Stimulated activated CD4-positive, alpha-beta T cell treated with anti-CD3 and anti-CD28 coated beads, Interleukin-2, amount 100 ng/mL, for 24 hours (primary cell): ENCODE measurements around the gene FTSJ3.
"Not testable (repeated sequence)": the region's sequence is repeated elsewhere in the genome, so short reads cannot be mapped to it uniquely, and the experiment has no call there.

Experiments
- DNase-seq, 2 donors: peaks; one replicate each; pipeline ENCODE4 v3.0.0-alpha.2; 2020

FTSJ3 gene

GRCh38 chr17:63826468-63827001 is 928 bp downstream of the FTSJ3 start:
- DNase-seq, result no peak

- DNase-seq, result no peak
Observed at GRCh38 chr17:63824362-63824761, 3.1 kb downstream of the FTSJ3 start.

- no peak for DNase-seq
Observed at GRCh38 chr17:63823659-63824331, 3.7 kb downstream of the FTSJ3 start.

GRCh38 chr17:63822537-63822936 is 4.9 kb downstream of the FTSJ3 start:
- DNase-seq, result no peak

- no peak for DNase-seq
Observed at GRCh38 chr17:63821804-63822203, 5.7 kb downstream of the FTSJ3 start.

- no peak for DNase-seq
Observed at GRCh38 chr17:63820963-63821561, 6.4 kb downstream of the FTSJ3 start.

GRCh38 chr17:63819585-63820537 is 7.6 kb downstream of the FTSJ3 start:
- no peak for DNase-seq

- no peak for DNase-seq
Observed at GRCh38 chr17:63819131-63819530, 8.3 kb downstream of the FTSJ3 start.

GRCh38 chr17:63817736-63818385 is 9.6 kb downstream of the FTSJ3 start:
- no peak for DNase-seq

- DNase-seq, result no peak
Observed at GRCh38 chr17:63816669-63817068, 10.8 kb downstream of the FTSJ3 start.

- no peak for DNase-seq
Observed at GRCh38 chr17:63816123-63816522, 11.3 kb downstream of the FTSJ3 start.

- DNase-seq, result no peak
Observed at GRCh38 chr17:63809970-63810369, 17.5 kb downstream of the FTSJ3 start.

- no peak for DNase-seq
Observed at GRCh38 chr17:63805591-63805990, 21.9 kb downstream of the FTSJ3 start.

- no peak for DNase-seq
Observed at GRCh38 chr17:63804328-63804727, 23.1 kb downstream of the FTSJ3 start.

GRCh38 chr17:63800783-63801182 is 26.7 kb downstream of the FTSJ3 start:
- DNase-seq, result no peak

- DNase-seq, result no peak
Observed at GRCh38 chr17:63798572-63799106, 28.8 kb downstream of the FTSJ3 start.

GRCh38 chr17:63796375-63796774 is 31.1 kb downstream of the FTSJ3 start:
- DNase-seq, result not testable (repeated sequence)

GRCh38 chr17:63792055-63792729 is 35.3 kb downstream of the FTSJ3 start:
- DNase-seq, result no peak

- DNase-seq, result no peak
Observed at GRCh38 chr17:63790057-63790456, 37.4 kb downstream of the FTSJ3 start.

GRCh38 chr17:63786971-63787711 is 40.3 kb downstream of the FTSJ3 start:
- DNase-seq, result no peak

GRCh38 chr17:63786117-63786516 is 41.3 kb downstream of the FTSJ3 start:
- no peak for DNase-seq
